ENCODE data around the gene RELL2. TPM values are rescaled to one million over a fixed set of nuclear protein-coding genes. Genes with fewer than 3 reads are reported as not detected.

Gene RELL2
- total RNA-seq, 1 experiment from 2014 or later = 9.0 TPM

GRCh38 chr5:141677415-141677814, 40.6 kb downstream of the RELL2 start:
- no peak for DNase-seq (ENCODE audit: low read depth)

GRCh38 chr5:141680178-141680577, 43.4 kb downstream of the RELL2 start:
- no peak for DNase-seq (ENCODE audit: low read depth)

- DNase-seq (ENCODE audit: low read depth) = peak; percentile 32
Measured at GRCh38 chr5:141680751-141681201, 44.0 kb downstream of the RELL2 start.

- no peak for DNase-seq (ENCODE audit: low read depth)
Measured at GRCh38 chr5:141681295-141681694, 44.5 kb downstream of the RELL2 start.

- DNase-seq (ENCODE audit: low read depth) = peak; percentile 87
Measured at GRCh38 chr5:141681695-141682641, 45.2 kb downstream of the RELL2 start, which contains the start of gene ARAP3. ARAP3 (minus strand) TSS chr5:141682230; CDS start chr5:141680486, 1,744 bp downstream.

GRCh38 chr5:141683596-141684141, 46.9 kb downstream of the RELL2 start:
- DNase-seq (ENCODE audit: low read depth) = no peak

GRCh38 chr5:141685591-141685990, 48.8 kb downstream of the RELL2 start:
- DNase-seq (ENCODE audit: low read depth) = no peak

GRCh38 chr5:141686648-141687416, 50.0 kb downstream of the RELL2 start:
- DNase-seq (ENCODE audit: low read depth) = no peak

Other genes starting within 250 kb of the RELL2 start
- gene PCDHGB4, start 249.3 kb upstream of the RELL2 start, total RNA-seq (2014; rRNA removed; shearing (Covaris generic)) = not detected in 2 replicates
- gene PCDHGA8, start 244.4 kb upstream of the RELL2 start, total RNA-seq (2014; rRNA removed; shearing (Covaris generic)) = 0.07 TPM in 1 of 2 replicates, not detected in the other
- not detected in 2 replicates for gene PCDHGB5, start 239.1 kb upstream of the RELL2 start, total RNA-seq (2014; rRNA removed; shearing (Covaris generic))
- gene PCDHGA9, start 234.2 kb upstream of the RELL2 start, total RNA-seq (2014; rRNA removed; shearing (Covaris generic)) = 0.02 and 0.17 TPM in 2 replicates
- 0.02 TPM in 1 of 2 replicates, not detected in the other for gene PCDHGB6, start 229.0 kb upstream of the RELL2 start, total RNA-seq (2014; rRNA removed; shearing (Covaris generic))
- 0.71 and 0.89 TPM in 2 replicates for gene PCDHGA10, start 224.0 kb upstream of the RELL2 start, total RNA-seq (2014; rRNA removed; shearing (Covaris generic))
- 7.1 and 7.7 TPM in 2 replicates for gene PCDHGB7, start 219.3 kb upstream of the RELL2 start, total RNA-seq (2014; rRNA removed; shearing (Covaris generic))
- gene PCDHGA11, start 215.9 kb upstream of the RELL2 start, total RNA-seq (2014; rRNA removed; shearing (Covaris generic)) = 0.05 TPM in 1 of 2 replicates, not detected in the other
- gene PCDHGA12, start 206.5 kb upstream of the RELL2 start, total RNA-seq (2014; rRNA removed; shearing (Covaris generic)) = 0.39 TPM in 1 of 2 replicates, not detected in the other
- 41.3 and 88.4 TPM in 2 replicates for gene PCDHGC3, start 161.0 kb upstream of the RELL2 start, total RNA-seq (2014; rRNA removed; shearing (Covaris generic))
- 0.25 and 0.69 TPM in 2 replicates for gene PCDHGC4, start 152.0 kb upstream of the RELL2 start, total RNA-seq (2014; rRNA removed; shearing (Covaris generic))
- 2.0 and 2.2 TPM in 2 replicates for gene PCDHGC5, start 147.9 kb upstream of the RELL2 start, total RNA-seq (2014; rRNA removed; shearing (Covaris generic))
- gene DIAPH1, start 18.0 kb upstream of the RELL2 start, total RNA-seq (2014; rRNA removed; shearing (Covaris generic)) = 32.8 and 77.0 TPM in 2 replicates
- 78.2 and 88.4 TPM in 2 replicates for gene HDAC3, start 148 bp upstream of the RELL2 start, total RNA-seq (2014; rRNA removed; shearing (Covaris generic))
- 11.0 and 18.5 TPM in 2 replicates for gene FCHSD1, start 14.4 kb downstream of the RELL2 start, total RNA-seq (2014; rRNA removed; shearing (Covaris generic))
- 2.5 and 5.5 TPM in 2 replicates for gene ARAP3, start 45.2 kb downstream of the RELL2 start, total RNA-seq (2014; rRNA removed; shearing (Covaris generic))
- 4.9 and 5.4 TPM in 2 replicates for gene PCDH1, start 241.4 kb downstream of the RELL2 start, total RNA-seq (2014; rRNA removed; shearing (Covaris generic))